Measurements from ENCODE around the gene HES3.

Gene HES3

DNA sequence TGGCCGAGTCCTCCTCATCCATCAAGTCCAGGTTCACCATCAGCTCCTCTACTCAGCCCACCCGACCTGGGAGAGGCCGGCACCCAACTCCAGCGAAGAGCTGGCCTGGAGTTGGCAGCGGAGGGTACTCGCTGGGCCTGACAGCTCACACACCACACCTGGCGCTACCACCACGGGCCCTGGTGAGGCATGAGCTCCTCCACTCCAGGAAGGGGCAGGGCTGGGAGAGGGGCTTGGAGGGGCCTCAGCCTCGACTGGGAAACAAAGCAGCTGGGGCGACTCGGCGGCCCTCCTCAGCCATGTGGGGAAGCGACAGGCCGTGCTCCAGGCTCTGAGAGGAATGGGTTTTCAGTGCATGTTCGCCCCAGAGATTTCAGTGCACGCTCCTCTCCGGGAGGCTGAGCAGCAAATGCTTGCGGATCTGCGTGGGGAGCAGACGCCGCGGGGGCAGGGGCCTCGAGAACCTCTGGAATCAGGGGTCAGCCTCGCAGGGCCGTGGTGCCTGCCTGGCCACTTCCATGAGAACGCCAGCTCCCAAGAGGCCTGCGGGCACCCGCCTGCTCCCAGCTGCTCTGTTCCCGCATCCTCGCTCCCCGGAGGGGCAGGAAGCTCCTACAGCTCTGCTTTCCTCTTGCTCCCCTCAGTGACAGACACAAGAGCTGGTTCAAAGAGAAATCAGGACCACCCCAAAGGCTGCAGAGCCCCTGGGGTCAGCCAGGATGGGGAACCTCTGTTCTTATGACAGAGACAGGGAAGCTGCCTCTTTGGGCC lies 35.8 kb downstream of the HES3 start:
- DNase-seq (ENCODE audit: low read depth), result no peak

DNA sequence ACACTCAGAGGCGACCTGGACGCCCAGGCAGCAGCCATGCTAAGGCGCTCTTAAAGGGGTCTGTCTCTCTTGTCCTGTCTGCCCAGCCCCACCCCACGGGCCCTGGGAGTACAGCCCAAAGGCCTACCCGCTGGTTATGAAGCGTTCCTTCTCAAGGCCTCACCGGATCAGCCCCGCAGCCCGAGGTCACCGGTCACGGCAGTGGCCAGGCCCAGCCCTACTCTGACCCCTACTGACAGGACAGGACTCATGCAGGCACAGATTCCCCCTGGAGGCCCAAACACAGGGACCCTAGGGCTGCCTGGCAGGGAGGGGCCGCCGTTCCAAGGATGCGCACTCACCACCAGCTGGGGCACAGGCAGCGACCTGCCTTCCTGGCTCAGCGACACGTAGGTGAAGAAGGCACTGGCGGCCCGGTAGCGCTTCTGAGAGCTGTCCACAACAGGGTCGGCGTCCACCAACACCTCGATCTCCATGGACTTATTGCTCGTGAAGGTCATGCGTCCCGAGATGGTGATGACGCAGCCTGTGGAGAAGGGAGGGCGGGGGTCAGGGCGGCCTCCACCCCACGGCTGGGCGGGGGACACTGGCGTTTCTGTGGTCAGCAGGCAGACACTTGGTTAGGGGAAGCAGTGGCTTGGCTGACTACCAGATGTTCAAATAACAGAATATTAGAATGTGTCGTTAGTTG lies 36.9 kb downstream of the HES3 start:
- DNase-seq (ENCODE audit: low read depth), result no peak

DNA sequence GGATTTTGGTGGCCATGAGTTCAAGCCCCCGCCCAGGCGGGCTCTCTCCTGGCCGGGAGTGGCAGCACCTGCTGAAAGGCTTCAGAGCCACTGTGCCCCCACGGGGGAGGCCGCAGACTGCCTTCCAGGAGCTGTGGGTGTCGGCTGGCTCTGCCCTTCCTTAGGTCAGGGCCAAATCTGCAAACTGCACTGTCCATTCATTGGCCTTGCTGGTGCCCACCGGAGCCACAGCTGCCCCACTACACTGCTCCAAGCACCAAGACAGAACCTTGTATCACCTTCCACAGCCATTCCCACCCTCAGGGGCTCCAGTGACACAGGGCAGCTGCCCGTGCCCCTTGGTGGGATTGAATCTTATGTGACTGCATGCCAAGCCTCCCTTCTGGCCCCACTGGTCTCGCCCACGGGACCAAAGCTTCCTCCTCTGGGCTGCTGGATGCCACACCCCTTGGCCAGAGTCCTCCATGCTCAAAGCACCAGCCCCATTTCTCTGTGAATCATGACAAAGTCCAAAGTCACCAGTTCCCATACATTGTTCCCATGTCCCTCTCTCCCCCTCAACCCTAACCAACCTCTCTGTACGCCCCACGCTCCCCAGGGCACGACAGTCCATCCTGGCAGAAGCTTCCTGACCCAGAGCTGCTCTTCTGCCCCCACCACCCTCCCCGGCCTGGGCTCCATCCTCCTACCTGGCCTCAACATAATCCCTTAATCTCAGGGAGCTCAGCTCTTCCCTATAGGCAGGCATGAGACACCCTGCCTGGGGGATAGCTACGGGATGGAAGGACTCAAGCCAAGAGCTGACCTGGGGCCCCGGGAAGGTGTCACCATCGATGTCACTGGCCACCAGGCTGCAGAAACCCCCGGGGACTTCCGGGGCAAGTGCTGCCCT lies 37.8 kb downstream of the HES3 start:
- no peak for DNase-seq (ENCODE audit: low read depth)

DNA sequence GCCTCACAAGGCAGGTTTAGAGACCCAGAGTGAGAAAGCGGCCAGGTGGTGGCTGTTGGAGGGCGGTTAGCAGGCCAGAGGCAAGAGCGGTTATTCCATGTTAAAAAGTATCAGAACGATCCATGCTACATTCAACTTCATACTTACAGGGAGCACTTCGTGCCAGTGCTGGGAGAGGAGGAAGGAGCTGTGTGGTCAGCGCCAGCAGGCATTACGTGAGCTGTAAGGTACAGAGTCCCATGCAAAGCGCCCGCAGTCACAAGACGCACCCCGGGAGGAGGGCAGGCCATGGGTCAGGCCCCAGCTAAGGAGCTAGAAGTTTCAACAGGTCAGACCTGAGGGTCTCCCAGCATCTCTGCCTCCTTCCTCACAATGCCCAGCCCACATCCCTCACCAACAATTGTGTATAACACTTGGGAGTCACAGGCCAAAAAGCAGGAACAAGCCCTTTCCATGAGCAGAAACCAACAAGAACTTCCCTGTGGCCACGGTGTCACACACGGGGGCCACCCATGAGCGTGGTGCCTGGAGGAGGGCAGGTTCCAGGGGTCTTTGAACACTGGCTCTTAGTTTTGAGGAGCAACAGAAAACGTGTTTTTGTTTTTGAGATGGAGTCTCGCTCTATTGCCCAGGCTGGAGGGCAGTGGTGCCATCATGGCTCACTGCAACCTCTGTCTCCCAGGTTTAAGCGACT lies 38.7 kb downstream of the HES3 start:
- DNase-seq (ENCODE audit: low read depth), result no peak

DNA sequence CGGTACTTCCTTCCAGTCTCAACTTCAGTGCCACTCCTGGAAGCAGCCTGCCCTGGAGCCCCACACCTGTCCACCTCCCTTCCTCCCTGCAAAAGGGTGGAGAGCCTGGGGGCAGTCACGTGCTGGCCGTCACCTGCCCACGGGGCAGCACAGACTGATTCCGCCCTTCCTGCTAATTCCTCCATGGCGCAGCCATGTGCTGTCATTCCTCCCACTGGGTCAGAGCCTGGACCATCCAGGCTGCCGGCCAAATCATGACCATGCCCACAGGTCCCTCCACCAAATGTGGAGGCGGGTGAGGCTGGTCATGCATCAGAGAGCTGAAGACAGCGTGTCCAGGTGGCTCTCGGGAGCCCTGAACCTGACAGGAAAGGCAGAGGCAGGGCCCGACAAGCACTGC lies 41.4 kb downstream of the HES3 start:
- no peak for DNase-seq (ENCODE audit: low read depth)

DNA sequence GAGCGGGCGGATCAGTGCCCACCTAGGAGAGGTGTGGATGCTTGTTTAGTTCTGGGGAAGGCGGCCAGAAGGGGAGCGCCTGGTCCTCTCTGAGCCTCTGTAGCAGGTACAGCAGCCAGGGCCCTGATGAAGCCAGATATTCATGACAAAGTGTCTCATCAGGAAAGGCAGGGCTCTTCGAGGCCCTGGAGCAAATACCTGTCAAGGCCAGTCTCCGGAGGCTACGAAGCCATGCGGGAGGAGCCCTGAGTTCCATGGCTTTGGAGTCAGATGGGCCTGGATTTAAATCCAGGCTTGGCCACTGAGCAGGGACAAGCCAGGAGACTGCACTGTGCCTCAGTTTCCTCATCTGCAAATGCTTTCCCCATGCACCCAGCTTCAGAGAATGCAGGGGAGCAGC lies 42.3 kb downstream of the HES3 start:
- no peak for DNase-seq (ENCODE audit: low read depth)

DNA sequence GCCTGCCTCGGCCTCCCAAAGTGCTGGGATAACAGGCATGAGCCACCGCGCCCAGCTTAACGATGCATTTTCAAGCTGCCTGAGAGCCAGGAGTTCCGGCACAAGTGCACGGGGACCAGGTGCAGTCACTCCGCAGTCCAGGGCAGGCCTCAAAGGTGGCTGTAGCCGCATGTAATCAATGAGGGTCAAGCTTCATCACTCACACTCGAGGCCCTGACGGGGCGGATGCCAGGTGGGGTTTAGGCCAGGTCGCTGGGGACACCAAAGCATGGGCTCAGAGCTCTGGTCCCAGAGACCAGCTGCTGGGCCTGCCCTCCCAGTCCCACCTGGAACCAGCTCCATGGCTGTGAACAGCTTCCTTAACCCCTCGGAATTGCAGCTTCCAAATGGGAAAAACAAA lies 43.0 kb downstream of the HES3 start:
- no peak for DNase-seq (ENCODE audit: low read depth)

DNA sequence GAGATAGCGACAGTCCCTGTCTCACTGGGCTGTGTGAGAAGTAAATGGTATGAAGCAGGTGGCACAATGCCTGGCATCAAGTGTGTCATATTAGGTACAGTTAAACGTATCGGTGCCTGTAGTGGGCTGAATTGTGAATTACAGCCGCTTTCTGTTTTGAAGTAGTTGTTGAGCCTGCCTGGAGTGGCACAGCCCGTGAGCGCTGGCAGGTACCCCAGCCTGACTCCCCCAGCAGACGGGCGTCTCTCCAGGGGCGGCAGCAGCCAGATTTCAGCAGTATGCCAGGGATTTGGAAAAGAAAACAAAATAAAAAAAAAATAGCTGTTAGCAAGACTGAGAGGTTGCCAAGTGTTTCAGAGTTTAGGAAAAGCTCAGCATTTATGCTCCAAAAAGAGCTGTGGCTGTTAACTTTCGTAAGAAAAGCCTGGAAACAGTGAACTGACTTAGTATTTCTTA lies 43.5 kb downstream of the HES3 start:
- no peak for DNase-seq (ENCODE audit: low read depth)

DNA sequence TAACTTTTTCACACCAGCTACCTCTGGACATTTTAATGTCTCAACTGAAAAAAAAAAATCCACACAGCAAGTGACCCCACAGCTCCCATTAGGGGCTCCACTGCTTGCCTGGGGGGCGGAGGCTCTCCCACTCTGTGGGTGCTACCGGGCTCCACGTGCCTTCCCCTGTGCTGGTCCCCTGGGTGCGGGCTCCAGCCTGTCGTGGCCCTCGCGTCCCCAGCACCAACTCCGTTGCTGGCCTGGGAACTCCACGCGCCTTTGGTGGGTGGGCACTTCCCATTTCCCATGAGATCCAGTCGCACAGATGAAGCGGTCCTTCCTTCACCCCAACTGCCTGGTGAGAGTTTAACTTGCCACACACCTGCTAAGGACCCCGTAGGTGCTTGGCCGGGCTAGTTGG lies 44.0 kb downstream of the HES3 start:
- no peak for DNase-seq (ENCODE audit: low read depth)

DNA sequence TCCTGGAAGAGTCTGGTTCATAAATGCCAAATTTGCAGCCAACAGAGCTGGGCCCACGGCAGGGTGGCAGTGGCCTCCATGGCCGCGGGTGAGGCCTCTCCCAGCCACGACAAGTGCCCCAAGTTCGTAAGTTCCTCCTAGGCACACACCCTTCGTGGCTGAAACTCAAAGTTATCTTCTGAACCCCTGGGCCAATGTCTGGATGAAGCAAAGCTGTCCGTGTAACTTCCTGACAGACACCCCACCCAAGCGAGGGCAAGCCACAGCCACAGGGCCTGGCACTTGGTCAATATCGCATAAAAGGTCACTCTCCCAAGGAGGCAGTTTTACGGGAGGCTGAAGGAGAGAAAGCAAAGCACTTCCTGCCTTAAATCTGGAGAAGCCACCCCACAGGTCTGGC lies 44.7 kb downstream of the HES3 start:
- DNase-seq (ENCODE audit: low read depth), result no peak

DNA sequence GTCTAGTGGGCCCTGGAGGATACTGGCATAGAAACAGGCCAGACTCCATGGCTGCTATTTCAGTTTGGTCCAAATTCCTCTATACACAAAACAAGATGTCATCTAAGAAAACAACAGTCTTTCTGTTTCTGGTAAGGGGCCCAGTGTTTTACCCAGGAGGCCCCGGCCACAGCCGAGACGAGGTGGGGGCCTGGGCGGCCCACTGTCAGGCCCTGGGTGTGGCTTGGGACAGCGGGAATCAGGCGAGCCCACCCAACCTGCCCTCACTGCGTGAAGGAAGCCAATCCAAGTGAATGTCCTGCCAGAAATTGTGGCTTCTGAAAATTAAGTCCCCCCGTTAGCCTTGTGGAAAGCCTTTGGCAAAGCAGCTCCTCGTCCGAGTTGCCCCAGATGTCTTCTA lies 48.1 kb downstream of the HES3 start:
- DNase-seq (ENCODE audit: low read depth), result no peak

DNA sequence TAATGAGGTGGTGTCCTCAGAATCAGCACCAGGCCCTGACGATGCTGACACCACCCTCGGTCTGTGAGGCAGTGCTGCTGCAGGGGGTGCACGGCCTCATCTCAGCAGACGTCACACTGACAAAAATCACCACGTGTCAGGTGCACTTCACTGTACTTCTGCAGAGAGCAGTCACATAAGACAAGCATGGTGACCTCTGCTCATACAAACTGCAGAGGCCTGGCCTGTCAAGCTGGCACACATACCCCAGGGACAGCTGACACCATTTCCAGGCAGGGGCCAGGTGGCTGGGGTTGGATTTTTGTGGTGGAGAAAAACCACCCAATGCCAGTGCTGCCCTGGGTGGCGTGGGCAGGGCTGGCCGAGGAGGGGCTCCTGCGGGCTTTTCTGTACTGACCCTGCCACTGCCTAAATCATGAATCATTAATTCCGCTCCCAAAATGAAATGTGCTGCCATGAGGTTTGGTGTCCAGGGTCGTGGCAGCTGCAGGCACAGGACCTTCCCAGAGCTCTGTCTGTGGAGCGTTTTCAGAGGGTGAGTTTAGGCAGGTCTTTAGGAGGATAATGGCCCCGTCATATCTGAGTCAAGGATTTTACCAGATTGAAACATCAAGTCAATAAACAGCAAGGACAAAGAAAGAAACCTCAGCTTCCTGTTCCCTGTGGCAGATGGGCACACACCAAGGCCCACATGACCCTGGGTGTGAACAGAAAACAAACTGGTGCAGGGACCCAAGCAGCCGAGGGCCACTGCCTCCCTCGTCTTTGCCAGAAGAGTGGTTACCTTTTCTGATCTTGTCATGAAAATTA lies 50.3 kb downstream of the HES3 start:
- no peak for DNase-seq (ENCODE audit: low read depth)

DNA sequence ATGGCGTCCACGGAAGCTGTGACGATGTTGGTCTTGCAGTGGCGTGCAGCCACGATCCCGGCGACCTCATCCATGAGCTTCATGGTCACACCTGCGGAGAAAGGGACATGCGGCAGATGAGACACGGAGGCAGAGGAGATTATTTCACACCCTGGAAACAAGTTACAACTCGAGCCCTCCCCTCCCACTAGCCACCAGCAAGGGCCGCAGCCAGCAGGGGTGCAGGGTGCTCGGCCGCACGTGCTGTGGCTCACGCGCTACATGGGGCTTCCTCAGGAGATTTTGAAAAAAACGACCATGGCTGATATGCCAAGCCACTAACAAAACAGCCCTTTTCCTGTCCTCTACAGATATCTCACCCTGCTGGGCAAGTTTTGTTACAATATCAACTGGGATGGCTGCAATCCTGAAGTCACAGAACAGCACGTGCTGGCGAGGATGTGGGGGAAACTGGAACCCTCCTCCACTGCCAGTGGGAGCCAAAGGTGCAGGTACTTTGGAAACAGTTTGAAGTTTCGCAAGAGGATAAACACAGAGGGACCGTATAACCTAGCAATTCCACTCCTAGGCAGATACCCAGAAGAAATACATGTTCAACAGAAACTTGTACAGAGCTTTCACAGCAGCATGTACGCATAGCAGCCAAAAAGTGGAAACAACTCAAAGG lies 51.0 kb downstream of the HES3 start:
- no peak for DNase-seq (ENCODE audit: low read depth)

All from activated T-cell treated with anti-CD3 and anti-CD28 coated beads for 1 hour (primary cell).